ENCODE data around the gene CADM1. TPM values are rescaled to one million over a fixed set of nuclear protein-coding genes. Genes with fewer than 3 reads are reported as not detected.
A peak's percentile ranks its signal among the peaks of the same experiment; 100 is the strongest.

Gene CADM1
- total RNA-seq, 1 donor from 2014 or later, result 150 TPM

DNA sequence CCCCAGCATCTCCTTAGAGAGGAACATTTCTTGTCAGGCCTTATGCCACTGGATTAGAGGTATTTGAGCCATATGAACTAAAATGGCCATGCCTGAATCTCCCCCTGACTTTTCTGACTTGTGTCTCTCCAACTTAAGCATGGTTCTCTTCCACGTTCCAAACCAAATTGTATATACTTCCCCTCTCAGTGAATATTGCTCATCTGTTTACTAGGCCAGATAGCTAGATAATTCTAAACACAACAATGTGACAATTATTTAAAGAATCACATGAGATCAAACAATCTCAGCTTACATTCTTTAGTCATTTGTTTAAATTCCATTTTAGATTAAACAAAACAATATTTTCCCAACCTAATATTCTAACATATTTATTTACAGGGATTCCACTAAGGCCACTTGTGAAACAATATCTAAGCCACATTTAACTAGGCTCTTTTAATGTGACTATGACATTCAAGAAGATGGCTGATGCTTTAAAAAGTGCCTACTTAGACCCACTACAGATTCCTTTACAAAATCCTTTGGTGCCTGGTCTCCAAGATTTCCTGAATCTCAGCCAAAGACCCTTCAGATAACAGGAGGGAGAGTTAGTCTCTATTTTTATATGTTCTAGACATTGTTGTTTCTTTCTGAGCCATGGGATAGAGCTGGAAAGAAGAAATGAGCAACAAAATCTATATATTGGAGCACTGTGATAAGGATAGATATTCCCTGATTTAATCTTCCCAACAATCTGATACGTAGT, 105.7 kb downstream of the CADM1 start:
- TF ChIP-seq, protein P1, sequence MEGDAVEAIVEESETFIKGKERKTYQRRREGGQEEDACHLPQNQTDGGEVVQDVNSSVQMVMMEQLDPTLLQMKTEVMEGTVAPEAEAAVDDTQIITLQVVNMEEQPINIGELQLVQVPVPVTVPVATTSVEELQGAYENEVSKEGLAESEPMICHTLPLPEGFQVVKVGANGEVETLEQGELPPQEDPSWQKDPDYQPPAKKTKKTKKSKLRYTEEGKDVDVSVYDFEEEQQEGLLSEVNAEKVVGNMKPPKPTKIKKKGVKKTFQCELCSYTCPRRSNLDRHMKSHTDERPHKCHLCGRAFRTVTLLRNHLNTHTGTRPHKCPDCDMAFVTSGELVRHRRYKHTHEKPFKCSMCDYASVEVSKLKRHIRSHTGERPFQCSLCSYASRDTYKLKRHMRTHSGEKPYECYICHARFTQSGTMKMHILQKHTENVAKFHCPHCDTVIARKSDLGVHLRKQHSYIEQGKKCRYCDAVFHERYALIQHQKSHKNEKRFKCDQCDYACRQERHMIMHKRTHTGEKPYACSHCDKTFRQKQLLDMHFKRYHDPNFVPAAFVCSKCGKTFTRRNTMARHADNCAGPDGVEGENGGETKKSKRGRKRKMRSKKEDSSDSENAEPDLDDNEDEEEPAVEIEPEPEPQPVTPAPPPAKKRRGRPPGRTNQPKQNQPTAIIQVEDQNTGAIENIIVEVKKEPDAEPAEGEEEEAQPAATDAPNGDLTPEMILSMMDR (conservative IDR thresholded peaks at IDR 0.05), result no peak
- Mint-ChIP-seq H3K27ac (no peak overlapping the region), H3K4me1 (ENCODE audit: unreplicated experiment) (peaks cover 14% of the 10 kb centered on the region), H3K4me3 (no peak overlapping the region), H3K36me3 (peaks cover 7% of the 10 kb centered on the region), H3K9me3 (no peaks in the 10 kb centered on the region), H3K27me3 (no peaks in the 10 kb centered on the region)
- DNase-seq (ENCODE audit: extremely low spot score, unreplicated experiment), result no peak

GRCh38 chr11:115396533-115396932, 107.7 kb downstream of the CADM1 start:
- TF ChIP-seq, protein P1 (conservative IDR thresholded peaks at IDR 0.05), result no peak
- H3K27ac Mint-ChIP-seq, result no peak overlapping the region
- peaks cover 26% of the 10 kb centered on the region for H3K4me1 Mint-ChIP-seq (ENCODE audit: unreplicated experiment)
- H3K4me3 Mint-ChIP-seq, result no peak overlapping the region
- H3K9me3 Mint-ChIP-seq, result no peaks in the 10 kb centered on the region
- H3K27me3 Mint-ChIP-seq, result no peaks in the 10 kb centered on the region
- no peak for DNase-seq (ENCODE audit: extremely low spot score, unreplicated experiment)
- peaks cover 7% of the 10 kb centered on the region for H3K36me3 Mint-ChIP-seq

GRCh38 chr11:115393950-115394349, 110.3 kb downstream of the CADM1 start:
- Mint-ChIP-seq H3K4me3 (no peak overlapping the region), H3K27ac (no peak overlapping the region), H3K4me1 (ENCODE audit: unreplicated experiment) (peaks cover 43% of the 10 kb centered on the region), H3K27me3 (no peaks in the 10 kb centered on the region), H3K9me3 (no peaks in the 10 kb centered on the region), H3K36me3 (peaks cover 7% of the 10 kb centered on the region)
- no peak for DNase-seq (ENCODE audit: extremely low spot score, unreplicated experiment)
- TF ChIP-seq, protein P1 (conservative IDR thresholded peaks at IDR 0.05), result no peak

GRCh38 chr11:115391598-115391997, 112.6 kb downstream of the CADM1 start:
- Mint-ChIP-seq H3K36me3 (no peaks in the 10 kb centered on the region), H3K4me1 (ENCODE audit: unreplicated experiment) (peaks cover 43% of the 10 kb centered on the region), H3K4me3 (no peak overlapping the region), H3K27me3 (no peaks in the 10 kb centered on the region), H3K27ac (peak overlapping the region; percentile 37), H3K9me3 (no peaks in the 10 kb centered on the region)
- no peak for DNase-seq (ENCODE audit: extremely low spot score, unreplicated experiment)
- TF ChIP-seq, protein P1 (conservative IDR thresholded peaks at IDR 0.05), result no peak

DNA sequence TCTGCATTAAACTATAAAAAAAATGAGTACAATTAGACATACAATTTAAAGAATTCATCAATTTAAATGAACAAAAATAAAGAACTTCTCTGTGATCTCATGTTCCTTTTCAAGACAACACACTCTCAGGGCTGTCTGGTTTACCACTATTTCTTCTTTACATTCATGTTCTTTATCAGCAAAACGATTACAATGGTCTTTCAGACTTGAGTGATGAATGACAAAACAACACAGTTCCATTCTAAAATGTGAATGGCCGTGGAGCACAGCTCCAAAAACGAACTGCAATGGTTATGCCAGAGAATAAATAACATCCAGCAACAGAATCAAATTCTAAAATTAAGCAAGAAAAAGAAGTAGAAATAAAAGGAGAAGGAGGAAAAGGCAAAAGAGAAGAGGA, 113.1 kb downstream of the CADM1 start:
- Mint-ChIP-seq H3K4me1 (ENCODE audit: unreplicated experiment) (peaks cover 43% of the 10 kb centered on the region), H3K27ac (peak overlapping the region; percentile 37), H3K36me3 (no peaks in the 10 kb centered on the region), H3K9me3 (no peaks in the 10 kb centered on the region), H3K4me3 (no peak overlapping the region), H3K27me3 (no peaks in the 10 kb centered on the region)
- DNase-seq (ENCODE audit: extremely low spot score, unreplicated experiment), result no peak
- TF ChIP-seq, protein P1 (conservative IDR thresholded peaks at IDR 0.05), result no peak
